Measurements from ENCODE around the gene BCR. TPM values are rescaled to one million over a fixed set of nuclear protein-coding genes. Genes with fewer than 3 reads are reported as not detected.

Gene BCR
- total and polyA plus RNA-seq, 2 of the 8 experiments (the other 6 are each of a cell fraction or from before 2014, with no cell fraction given) = 66.7 to 130 TPM

DNA sequence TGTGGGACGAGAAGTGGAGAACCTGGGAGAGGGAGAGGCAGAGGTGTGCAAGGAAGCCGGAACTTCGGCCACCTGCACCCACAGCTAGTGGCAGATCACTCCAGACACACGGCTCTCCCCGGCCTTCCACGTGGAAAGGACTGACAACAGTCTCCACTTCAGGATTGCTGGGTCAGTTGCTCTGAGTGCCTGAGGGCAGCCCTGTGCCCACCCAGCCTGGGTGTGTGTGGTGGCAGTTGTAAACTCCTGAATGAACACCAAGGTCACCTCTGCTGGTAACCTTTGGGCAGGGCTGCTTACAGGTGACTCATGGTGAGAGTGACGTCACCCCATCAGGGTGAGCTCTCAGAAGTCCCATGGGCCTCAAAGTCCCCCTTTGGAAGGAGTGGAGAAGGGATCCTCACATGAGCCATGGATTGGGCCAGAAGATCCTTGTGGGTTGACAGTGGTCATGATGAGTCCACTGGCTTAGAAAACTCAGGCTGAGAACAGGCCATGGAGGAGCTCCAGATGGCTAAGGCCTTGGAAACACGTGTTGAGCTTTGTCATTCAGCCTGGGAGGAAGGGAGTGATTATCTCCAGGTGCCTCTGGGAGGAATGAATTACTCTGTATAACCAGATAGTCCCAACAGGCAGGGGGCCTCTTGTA lies 71.3 kb downstream of the BCR start (continued):
- TF ChIP-seq, protein P1, sequence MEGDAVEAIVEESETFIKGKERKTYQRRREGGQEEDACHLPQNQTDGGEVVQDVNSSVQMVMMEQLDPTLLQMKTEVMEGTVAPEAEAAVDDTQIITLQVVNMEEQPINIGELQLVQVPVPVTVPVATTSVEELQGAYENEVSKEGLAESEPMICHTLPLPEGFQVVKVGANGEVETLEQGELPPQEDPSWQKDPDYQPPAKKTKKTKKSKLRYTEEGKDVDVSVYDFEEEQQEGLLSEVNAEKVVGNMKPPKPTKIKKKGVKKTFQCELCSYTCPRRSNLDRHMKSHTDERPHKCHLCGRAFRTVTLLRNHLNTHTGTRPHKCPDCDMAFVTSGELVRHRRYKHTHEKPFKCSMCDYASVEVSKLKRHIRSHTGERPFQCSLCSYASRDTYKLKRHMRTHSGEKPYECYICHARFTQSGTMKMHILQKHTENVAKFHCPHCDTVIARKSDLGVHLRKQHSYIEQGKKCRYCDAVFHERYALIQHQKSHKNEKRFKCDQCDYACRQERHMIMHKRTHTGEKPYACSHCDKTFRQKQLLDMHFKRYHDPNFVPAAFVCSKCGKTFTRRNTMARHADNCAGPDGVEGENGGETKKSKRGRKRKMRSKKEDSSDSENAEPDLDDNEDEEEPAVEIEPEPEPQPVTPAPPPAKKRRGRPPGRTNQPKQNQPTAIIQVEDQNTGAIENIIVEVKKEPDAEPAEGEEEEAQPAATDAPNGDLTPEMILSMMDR (IDR thresholded peaks at IDR 0.05; ENCODE audit: control extremely low read depth in 1 of 3, insufficient read depth in 1 of 3, low read depth in 1 of 3, low read length in 3 of 3) = no peak

All from H1 (cell line).